C4-2B (cell line): ENCODE data around the gene AUTS2.

ENCODE experiments used
- H3K27ac ChIP-seq: fragments of 450-650 bp; 2 replicates; pipeline ENCODE4 v1.5.1; 2017
- ZFX ChIP-seq: fragments of 450-650 bp; IDR thresholded peaks from 2 replicates; pipeline ENCODE4 v1.6.1; 2017
- TF ChIP-seq, protein P1 (sequence below): fragments of 450-650 bp; conservative IDR thresholded peaks from 2 replicates; pipeline ENCODE4 v1.5.1; 2017; ENCODE audit warnings: mild to moderate bottlenecking

The AUTS2 gene

DNA sequence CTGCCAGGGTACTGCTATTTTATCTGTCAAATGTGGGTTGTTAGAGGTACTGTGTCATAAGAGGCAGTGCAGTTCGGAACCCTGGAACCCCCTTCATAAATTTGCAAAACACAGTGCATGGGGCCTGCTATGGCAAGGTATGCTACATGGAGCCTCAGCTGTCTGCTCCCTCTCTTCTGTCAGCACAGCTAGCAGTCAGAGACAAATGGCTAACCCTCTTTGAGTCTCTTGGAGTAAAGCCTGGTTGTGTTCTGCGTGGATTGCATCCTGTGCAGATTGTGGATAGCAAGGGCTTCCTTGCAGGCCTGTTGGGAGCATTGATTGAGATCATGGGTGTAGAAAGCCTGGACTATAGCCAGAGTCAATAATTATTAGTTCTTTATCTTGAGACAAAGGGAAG lies 397.8 kb downstream of the AUTS2 start:
- H3K27ac ChIP-seq, result no peak overlapping the region
- TF ChIP-seq, protein P1, sequence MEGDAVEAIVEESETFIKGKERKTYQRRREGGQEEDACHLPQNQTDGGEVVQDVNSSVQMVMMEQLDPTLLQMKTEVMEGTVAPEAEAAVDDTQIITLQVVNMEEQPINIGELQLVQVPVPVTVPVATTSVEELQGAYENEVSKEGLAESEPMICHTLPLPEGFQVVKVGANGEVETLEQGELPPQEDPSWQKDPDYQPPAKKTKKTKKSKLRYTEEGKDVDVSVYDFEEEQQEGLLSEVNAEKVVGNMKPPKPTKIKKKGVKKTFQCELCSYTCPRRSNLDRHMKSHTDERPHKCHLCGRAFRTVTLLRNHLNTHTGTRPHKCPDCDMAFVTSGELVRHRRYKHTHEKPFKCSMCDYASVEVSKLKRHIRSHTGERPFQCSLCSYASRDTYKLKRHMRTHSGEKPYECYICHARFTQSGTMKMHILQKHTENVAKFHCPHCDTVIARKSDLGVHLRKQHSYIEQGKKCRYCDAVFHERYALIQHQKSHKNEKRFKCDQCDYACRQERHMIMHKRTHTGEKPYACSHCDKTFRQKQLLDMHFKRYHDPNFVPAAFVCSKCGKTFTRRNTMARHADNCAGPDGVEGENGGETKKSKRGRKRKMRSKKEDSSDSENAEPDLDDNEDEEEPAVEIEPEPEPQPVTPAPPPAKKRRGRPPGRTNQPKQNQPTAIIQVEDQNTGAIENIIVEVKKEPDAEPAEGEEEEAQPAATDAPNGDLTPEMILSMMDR, result no peak
- TF ChIP-seq ZFX, result no peak

DNA sequence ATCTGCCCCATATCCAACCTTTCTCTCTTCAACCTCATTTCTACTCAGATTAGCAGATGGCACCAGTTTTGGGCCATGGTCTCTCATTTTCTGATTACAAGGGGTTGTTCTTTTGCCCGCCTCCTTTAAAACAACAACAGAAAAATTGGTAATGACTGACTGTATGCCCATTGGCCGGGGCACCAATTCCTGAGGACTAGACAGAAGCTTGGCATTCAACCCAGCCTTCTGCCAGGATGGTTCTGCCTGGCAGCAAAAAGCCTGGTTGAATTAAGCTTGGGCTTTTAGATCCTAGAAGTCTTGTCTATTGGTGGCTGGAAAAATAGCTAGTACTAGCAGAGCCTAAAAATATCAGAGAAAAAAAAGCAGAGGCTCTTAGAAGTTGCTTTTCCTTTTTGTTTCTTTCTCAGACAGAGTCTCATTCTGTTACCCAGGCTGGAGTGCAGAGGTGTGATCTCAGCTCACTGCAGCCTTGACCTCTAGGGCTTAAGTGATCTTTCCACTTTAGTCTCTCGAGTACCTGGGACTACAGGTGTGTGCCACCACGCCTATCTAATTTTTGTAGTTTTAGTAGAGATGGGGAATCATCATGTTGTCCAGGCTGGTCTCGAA lies 402.6 kb downstream of the AUTS2 start:
- TF ChIP-seq, protein P1, result no peak
- no peak for TF ChIP-seq ZFX
- no peak overlapping the region for H3K27ac ChIP-seq

DNA sequence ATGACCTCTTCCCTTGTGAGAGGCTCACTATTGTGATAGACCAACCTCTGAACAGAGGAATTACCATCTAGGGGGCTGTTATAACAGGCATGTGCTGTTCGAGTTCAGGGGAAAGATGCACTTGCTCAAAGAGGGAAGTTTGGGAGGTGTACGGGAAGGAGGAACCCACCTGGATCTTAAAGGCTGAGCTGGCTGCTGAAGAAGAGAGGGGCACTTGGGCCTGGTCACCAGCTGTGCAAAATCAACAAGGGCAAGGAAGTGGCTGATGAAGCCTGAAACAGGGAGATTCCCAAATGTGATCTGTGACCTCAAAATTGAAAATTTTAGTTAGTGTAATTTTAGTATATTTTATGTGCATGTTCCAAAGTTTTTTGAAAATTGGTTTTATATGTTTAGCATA lies 407.2 kb downstream of the AUTS2 start:
- TF ChIP-seq, protein P1, result no peak
- no peak for TF ChIP-seq ZFX
- H3K27ac ChIP-seq, result no peak overlapping the region

DNA sequence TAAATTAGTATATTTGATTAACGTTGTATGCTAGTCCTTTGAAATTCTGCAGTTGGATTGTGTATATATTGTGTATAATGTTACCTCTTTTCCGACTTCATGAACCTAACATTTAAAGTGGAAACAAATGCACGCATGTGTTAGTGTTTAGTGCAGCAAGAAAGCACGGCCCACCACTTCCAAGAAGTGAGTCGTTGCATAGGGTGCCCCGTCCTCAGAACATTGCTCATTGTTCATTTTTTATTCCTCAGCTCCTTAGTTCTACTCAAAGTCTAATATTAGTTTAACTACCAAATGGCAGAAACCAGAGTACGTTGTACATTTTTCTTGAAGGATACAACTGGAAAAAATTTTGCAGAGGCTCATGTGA lies 407.6 kb downstream of the AUTS2 start:
- no peak for TF ChIP-seq ZFX
- TF ChIP-seq, protein P1, result no peak
- H3K27ac ChIP-seq, result no peak overlapping the region

DNA sequence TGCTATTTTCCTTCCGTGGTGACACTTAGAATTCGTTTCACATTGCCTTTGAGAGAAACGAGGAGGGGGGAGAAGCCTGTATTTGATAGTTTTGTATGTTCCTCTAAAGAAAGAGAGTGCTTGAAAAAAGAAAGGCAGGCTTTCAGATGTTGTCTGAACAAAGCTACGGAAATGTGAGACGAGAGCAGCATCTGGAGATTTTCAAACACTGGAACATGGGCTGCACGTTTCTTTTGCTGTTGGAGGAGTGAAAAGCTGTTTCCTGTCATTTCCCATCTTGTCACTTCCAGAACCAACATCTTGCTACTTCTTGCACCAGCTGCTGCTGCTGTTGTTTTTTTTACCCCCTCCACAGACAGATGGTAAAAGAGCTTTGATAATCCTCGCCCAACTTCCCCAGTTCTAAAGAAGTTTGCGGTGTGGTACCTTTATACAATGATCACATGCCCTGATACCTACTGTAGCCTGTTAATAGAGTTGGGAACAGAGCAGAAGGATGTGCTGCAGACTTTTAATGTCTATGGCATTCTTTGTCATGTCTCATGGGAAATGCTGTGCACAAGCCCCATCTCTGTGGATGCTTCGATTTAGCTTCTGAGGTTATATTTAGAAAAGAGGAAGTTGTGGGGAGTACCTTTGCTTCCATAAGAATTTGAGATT lies 408.1 kb downstream of the AUTS2 start:
- no peak for TF ChIP-seq ZFX
- TF ChIP-seq, protein P1, result no peak
- no peak overlapping the region for H3K27ac ChIP-seq

DNA sequence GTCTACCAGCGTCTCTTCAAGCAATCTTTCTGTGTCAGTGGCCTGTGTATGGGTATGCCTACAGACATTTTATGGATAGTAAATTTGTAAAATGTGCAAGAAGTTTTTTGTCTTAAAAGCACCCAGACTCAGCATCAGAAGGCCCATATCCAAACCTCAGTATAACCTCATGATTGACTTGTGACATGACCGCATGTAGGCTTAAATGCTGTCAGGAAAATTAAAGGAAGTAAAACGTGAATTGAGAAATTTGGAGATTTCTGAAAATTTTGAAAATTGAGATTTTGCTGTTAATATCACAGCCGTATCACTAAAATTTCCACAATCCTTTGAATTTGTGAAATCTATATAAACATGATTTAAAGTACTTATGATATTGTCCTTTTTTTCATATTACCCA lies 410.2 kb downstream of the AUTS2 start:
- no peak for TF ChIP-seq ZFX
- TF ChIP-seq, protein P1, result no peak
- H3K27ac ChIP-seq, result no peak overlapping the region

DNA sequence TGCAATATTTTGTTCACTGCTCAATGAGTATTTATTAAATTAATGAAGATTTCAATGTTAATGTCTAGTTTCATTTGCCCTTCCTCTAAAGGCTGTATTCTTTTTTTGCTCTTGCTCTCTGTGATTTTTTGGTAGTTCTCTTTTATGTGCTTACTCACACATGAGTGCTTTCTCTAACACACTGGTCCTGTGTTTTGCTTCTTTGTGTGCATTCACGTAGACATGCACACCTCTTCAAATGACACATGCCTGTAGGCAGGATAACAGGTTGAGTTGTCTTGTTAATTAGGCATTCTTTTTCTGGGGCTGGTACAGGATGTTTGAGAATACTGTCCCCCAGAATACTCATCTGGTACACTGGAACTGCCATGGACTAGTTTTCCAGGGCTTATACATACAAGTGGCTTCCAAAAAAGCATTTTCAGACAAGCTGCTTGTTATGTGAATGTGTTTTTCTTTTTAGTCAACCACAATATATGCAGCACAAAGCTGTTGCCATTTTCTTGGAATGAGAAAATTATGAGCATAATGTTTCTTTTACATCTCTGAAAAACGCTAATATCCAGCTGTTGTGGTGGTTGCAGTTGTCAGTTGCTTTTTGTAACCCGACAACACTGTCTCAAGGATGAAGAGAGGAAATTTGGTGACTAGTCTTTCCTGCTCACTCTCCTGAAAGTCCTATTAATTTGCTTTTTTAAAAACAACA lies 416.4 kb downstream of the AUTS2 start:
- TF ChIP-seq, protein P1, result no peak
- no peak for TF ChIP-seq ZFX
- H3K27ac ChIP-seq, result no peak overlapping the region
